Activated CD4-positive, alpha-beta T cell treated with anti-CD3 and anti-CD28 coated beads, Interleukin-2, amount 50 U/mL, for 24 hours (primary cell): ENCODE measurements around the gene MRPL28.
A peak's percentile ranks its signal among the peaks of the same experiment; 100 is the strongest.
"Not testable (repeated sequence)": the region's sequence is repeated elsewhere in the genome, so short reads cannot be mapped to it uniquely, and the experiment has no call there.

ENCODE experiments used
- DNase-seq, 2 donors: peaks; one replicate each; pipeline ENCODE4 v3.0.0-alpha.2; 2020; ENCODE audit warnings: low read depth in 1 of 2, low spot score in 1 of 2

Gene MRPL28

GRCh38 chr16:391885-392335 lies 21.6 kb upstream of the MRPL28 start:
- peak; percentile 58 to 68 for DNase-seq

DNA sequence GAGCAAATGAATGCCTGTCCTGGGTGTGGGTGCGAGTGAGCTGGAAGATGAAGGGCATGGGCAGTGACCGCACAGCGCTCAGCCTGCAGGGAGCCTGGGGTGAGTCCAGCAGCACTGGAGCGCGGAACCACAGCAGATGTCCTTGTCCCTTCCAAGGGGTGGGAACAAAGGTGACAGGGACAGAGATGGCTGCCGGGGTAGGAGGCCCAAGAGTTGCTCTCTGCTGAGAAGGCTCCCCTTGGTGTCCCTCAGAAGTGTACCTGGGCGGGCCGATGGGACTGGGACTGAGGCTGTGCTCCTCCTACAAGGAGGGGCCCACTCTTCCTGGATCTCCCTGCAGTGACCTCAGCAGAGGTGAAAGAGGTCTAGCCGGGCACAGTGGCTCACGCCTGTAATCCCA lies 19.0 kb upstream of the MRPL28 start:
- DNase-seq = no peak

DNA sequence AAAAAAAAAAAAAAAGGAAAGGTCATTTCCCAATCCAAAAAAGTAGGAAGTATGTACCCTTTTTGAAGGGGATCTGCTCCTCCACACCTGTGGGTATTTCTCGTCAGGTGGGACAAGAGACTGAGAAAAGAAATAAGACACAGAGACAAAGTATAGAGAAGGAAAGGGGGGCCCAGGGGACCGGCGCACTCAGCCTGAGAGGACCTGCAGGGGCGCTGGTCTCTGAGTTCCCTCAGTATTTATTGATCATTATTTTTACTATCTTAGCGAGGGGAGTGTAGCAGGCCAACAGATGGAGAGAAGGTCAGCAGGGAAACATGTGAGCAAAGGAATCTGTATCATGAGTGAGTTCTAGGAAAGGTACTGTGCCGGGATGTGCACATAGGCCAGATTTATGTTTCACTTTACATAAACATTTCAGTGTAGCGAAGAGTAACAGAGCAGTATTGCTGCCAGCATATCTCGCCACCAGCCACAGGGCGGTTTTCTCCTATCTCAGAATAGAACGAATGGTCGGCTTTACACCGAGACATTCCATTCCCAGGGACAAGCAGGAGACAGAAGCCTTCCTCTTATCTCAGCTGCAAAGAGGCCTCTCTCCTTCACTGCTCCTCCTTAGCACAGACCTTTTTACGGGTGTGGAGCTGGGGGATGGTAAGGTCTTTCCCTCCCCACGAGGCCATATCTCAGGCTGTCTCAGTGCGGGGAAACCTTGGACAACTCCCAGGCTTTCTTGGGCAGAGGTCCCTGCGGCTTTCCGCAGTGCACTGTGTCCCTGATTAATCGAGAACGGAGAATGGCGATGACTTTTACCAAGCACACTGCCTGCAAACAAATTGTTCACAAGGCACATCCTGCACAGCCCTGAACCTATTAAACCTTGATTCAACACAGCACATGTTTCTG lies 17.7 kb upstream of the MRPL28 start:
- not testable (repeated sequence) for DNase-seq

GRCh38 chr16:386641-387156 lies 16.4 kb upstream of the MRPL28 start:
- no peak for DNase-seq

GRCh38 chr16:383326-384051 lies 13.2 kb upstream of the MRPL28 start:
- no peak for DNase-seq

DNA sequence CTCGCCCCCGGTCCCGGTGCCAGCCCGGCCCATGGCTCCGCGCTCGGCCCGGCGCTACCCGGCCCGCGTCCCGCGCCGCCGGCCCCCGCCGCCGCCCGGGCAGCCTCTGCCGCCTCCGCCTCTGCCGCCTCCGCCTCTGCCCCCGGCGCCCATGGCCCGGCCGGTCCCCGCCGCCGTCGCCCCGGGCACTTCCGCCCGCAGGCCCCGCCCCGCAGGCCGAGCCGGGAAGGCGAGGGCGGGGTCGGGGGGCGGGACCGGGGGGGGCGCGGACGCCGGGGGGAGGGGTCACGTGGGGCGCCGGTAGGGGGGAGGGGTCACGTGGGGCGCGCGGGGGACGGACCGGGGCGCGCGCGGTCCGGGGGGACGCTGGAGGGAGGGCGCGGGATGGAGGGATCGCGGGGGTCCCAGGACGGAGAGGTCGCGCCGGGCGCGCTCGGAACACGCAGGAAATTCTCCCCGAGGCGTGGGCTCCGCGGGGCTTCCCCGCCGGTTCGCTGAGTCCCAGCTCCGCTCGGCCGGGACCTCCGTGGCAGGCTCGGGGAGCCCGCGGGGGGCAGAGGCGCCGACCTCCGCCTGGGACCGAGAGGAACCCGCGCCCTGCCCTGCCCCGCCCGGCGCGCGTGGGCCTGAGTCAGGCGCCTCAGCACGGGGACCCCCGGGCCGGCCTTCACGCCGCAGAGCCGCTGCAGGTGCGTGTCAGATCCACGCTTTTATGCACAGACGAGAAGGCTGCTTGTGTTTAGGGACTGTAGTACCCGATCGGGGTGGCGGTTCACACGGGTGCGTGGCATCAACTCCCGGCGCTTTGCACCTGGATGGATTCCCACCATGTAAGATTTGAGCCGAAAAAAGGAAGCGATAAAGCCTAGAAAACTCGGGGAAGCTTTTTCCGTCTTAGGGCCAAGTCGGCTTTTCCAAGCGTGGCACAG lies 11.7 kb upstream of the MRPL28 start, which contains the start of gene PGAP6:
PGAP6 (minus strand) TSS at position 190 of the 929 bp plus-strand sequence; CDS start at position 33, 157 bp downstream.
- DNase-seq = peak; percentile 28 to 51

- DNase-seq = no peak
Observed at GRCh38 chr16:381012-381788, 10.9 kb upstream of the MRPL28 start.

GRCh38 chr16:380762-381011 lies 10.3 kb upstream of the MRPL28 start:
- DNase-seq = no peak

DNA sequence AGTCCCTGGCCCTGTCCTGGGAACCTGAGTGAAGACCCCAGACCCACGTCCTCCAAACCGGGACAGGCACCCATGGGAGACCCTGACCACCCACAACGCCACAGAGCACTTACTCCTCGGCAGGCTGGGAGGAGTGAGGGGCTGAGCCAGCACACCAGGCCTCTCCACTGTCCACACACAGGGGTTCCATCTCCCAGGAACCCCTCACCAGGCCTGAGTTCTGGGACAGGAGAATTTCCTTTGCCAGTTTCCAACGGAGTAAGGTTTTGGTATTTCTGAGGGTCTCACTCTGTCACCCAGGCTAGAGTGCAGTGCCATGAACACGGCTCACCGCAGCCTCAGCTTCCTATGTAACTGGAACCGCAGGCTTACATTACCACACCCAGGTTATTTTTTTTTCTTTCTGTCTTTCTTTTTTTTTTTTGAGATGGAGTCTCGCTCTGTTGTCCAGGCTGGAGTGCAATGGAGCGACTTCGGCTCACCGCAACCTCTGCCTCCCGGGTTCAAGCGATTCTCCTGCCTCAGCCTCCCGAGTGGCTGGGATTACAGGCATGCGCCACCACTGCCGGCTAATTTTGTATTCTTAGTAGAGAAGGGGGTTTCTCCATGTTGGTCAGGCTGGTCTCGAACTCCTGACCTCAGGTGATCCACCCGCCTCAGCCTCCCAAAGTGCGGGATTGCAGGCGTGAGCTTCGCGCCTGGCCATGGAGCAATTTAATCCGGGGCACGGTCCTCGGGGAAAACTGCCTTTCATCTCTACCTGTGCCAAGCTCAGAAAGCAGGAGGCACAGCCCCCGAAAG lies 9.8 kb upstream of the MRPL28 start:
- DNase-seq = no peak

DNA sequence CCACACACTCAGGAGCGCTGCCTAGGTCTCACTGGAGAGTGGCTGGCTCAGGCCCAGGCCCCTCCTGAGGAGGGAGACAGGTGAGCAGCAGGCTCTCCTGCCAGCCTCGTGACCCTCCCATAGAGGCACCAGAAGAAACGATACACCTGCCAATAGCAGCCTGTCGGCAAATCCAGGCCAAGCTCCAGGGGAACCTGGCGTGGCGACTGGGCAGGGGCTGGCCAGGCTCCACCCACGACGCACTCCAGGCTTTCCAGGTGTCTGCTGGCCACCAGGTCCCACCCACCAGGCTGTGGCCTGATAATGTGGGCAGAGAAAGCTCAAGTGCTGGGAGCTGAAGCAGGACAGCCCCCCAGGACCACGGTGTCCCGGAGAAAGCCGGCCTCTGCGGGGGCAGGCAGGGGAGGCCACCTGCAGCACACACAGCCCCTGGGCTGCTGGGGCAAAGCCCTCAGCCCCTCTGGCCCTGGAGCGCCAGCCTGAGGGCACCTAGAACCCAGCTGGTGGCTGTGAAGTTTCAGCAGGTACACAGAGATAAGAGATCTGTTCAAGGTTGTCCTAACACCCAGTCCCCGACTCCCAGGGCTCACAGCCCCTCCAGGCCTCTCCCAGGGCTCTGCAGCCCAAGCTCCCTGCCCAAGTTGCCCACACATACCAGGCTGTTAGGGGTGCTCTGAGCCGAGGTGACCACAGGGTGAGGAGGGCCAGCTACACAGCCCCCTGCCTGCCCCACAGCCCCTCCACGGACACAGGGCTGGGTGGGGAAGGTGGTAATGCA lies 9.0 kb upstream of the MRPL28 start:
- no peak for DNase-seq

- DNase-seq = no peak
Observed at GRCh38 chr16:378821-379182, 8.5 kb upstream of the MRPL28 start.

DNA sequence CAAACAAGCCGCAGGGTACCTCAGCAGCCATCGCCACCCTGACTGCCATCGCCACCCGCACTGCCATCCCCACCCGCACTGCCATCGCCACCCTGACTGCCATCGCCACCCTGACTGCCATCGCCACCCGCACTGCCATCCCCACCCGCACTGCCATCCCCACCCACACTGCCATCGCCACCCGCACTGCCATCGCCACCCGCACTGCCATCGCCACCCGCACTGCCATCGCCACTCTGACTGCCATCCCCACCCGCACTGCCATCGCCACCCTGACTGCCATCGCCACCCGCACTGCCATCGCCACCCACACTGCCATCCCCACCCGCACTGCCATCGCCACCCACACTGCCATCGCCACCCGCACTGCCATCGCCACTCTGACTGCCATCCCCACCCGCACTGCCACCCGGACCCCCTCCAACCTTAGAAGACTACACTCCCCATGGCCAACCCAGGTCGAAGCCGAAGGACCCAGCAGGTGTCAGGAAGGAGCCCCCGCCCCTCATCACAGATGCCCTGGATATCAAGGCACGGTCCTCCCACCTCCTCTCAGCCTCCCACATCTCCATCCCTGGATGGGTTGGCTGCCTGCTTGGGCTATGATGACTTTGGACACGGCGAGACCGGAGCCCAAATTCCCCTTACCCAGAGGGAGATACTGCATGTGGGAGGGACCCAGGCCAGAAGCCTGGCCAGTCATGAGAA lies 7.9 kb upstream of the MRPL28 start:
- DNase-seq = not testable (repeated sequence)

- DNase-seq = no peak
Observed at GRCh38 chr16:377419-377951, 7.1 kb upstream of the MRPL28 start.

GRCh38 chr16:376817-377418 lies 6.6 kb upstream of the MRPL28 start:
- DNase-seq = no peak

- DNase-seq = no peak
Observed at GRCh38 chr16:375927-376816, 5.8 kb upstream of the MRPL28 start.

DNA sequence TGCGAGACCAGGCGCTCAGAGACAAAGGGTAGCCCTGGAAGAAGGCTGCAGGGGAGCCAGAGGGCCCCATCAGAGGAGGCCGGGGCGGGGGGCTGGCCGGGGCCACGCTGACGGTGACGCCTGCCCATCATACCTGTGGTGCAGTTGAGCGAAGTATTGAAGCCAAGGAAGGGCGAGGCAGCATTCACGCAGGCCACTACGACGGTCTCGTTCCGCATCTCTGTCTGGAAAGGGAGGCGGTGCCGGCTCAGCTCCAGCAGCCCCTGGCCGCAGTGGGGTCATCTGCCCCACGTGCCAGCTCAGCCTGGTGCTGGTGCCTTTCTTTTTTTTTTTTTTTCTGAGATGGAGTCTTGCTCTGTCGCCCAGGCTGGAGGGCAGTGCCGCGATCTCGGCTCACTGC lies 4.9 kb upstream of the MRPL28 start:
- DNase-seq = no peak

- no peak for DNase-seq
Observed at GRCh38 chr16:374616-374926, 4.2 kb upstream of the MRPL28 start.
